C4-2B (cell line): ENCODE measurements around the gene ETHE1.

Source experiments
- CTCF ChIP-seq: fragments of 450-650 bp; conservative IDR thresholded peaks from 2 replicates; pipeline ENCODE4 v1.5.1; 2017; ENCODE audit warnings: mild to moderate bottlenecking
- ZFX ChIP-seq: fragments of 450-650 bp; IDR thresholded peaks from 2 replicates; pipeline ENCODE4 v1.6.1; 2017

GRCh38 chr19:43468354-43469159, 58.4 kb downstream of the ETHE1 start:
- no peak for TF ChIP-seq CTCF
- no peak for TF ChIP-seq ZFX
